CD4-positive, alpha-beta T cell treated with Interleukin-2 at 100 ng/mL for 4 hours (primary cell): Measurements from ENCODE around the gene SERF2.

Experiments used
- DNase-seq: peaks from one replicate; pipeline ENCODE4 v3.0.0-alpha.2; 2020; ENCODE audit warnings: low spot score

The SERF2 gene

GRCh38 chr15:43791993-43792760, at the start of gene SERF2:
Gene SERF2 (plus strand): TSS chr15:43792320. CDS start chr15:43792377, 57 bp downstream.
- peak; percentile 100 for DNase-seq

- DNase-seq: peak; percentile 86
Measured at GRCh38 chr15:43746245-43746902, 45.7 kb upstream of the SERF2 start, which contains the start of gene PDIA3. Gene PDIA3 (plus strand): TSS chr15:43746438. CDS start chr15:43746540, 102 bp downstream.

GRCh38 chr15:43746903-43747309, 45.2 kb upstream of the SERF2 start:
- peak; percentile 44 for DNase-seq

- peak; percentile 45 for DNase-seq
Measured at GRCh38 chr15:43748376-43748775, 43.7 kb upstream of the SERF2 start.

GRCh38 chr15:43749690-43750345, 42.3 kb upstream of the SERF2 start:
- DNase-seq: peak; percentile 64

GRCh38 chr15:43751885-43752284, 40.2 kb upstream of the SERF2 start:
- no peak for DNase-seq

GRCh38 chr15:43762824-43763223, 29.3 kb upstream of the SERF2 start:
- no peak for DNase-seq

- no peak for DNase-seq
Measured at GRCh38 chr15:43763819-43764446, 28.2 kb upstream of the SERF2 start.

GRCh38 chr15:43769584-43770228, 22.4 kb upstream of the SERF2 start:
- DNase-seq: peak; percentile 69

- DNase-seq: no peak
Measured at GRCh38 chr15:43771816-43772215, 20.3 kb upstream of the SERF2 start.

GRCh38 chr15:43772624-43773023, 19.5 kb upstream of the SERF2 start:
- no peak for DNase-seq

GRCh38 chr15:43774062-43774461, 18.1 kb upstream of the SERF2 start:
- DNase-seq: no peak

GRCh38 chr15:43775411-43775965, 16.6 kb upstream of the SERF2 start:
- no peak for DNase-seq

- no peak for DNase-seq
Measured at GRCh38 chr15:43776101-43776717, 15.9 kb upstream of the SERF2 start.

GRCh38 chr15:43776718-43777266, 15.3 kb upstream of the SERF2 start, which contains the start of gene ELL3:
Gene ELL3 (minus strand): TSS chr15:43776966. CDS start chr15:43776901, 65 bp downstream.
- peak; percentile 72 for DNase-seq

GRCh38 chr15:43777267-43777914, 14.7 kb upstream of the SERF2 start:
- DNase-seq: peak; percentile 79

- DNase-seq: no peak
Measured at GRCh38 chr15:43779016-43779415, 13.1 kb upstream of the SERF2 start.

- DNase-seq: no peak
Measured at GRCh38 chr15:43789409-43789808, 2.7 kb upstream of the SERF2 start.

- DNase-seq: peak; percentile 41
Measured at GRCh38 chr15:43792761-43793476, 799 bp downstream of the SERF2 start.
